ENCODE measurements around the gene ZNF277. TPM values are rescaled to one million over a fixed set of nuclear protein-coding genes. Genes with fewer than 3 reads are reported as not detected.

Gene ZNF277
- total and polyA plus RNA-seq, 2 experiments from 2014 or later, result 10.0 to 34.6 TPM

GRCh38 chr7:112338786-112339185, 132.3 kb downstream of the ZNF277 start:
- Histone ChIP-seq H3K27me3 (no peaks in the 10 kb centered on the region), H4K20me1 (ENCODE audit: insufficient read depth, poor library complexity, severe bottlenecking) (no peaks in the 10 kb centered on the region), H3K9me2 (replicated peaks; ENCODE audit: insufficient read depth) (no peaks in the 10 kb centered on the region), H2AFZ (no peak overlapping the region), H3K27ac (no peak overlapping the region), H3K36me3 (replicated peaks; ENCODE audit: insufficient read depth, low read depth) (peaks cover 4% of the 10 kb centered on the region), H3K9me3 (ENCODE audit: low read depth) (no peaks in the 10 kb centered on the region), H3K4me3 (no peak overlapping the region), H3K79me2 (no peaks in the 10 kb centered on the region), H3K4me1 (ENCODE audit: insufficient read depth) (no peaks in the 10 kb centered on the region), H3K4me2 (no peak overlapping the region)
- WGBS (ENCODE audit: low lambda C conversion rate, missing lambda C conversion rate), result 79% methylated on average over 4 of the region's 4 CpGs
- no peak for DNase-seq (ENCODE audit: low spot score)
- no peak for TF ChIP-seq EZH2 (IDR thresholded peaks at IDR 0.05; ENCODE audit: borderline replicate concordance)
- TF ChIP-seq EZH2phosphoT487 (IDR thresholded peaks at IDR 0.05; ENCODE audit: low read depth, severe bottlenecking, unreplicated experiment), result no peak
- TF ChIP-seq CTCF (IDR thresholded peaks at IDR 0.05; ENCODE audit: poor library complexity), result no peak

- Histone ChIP-seq H3K9me2 (replicated peaks; ENCODE audit: insufficient read depth) (no peaks in the 10 kb centered on the region), H3K79me2 (no peaks in the 10 kb centered on the region), H2AFZ (no peak overlapping the region), H3K4me3 (no peak overlapping the region), H4K20me1 (ENCODE audit: insufficient read depth, poor library complexity, severe bottlenecking) (no peaks in the 10 kb centered on the region), H3K27ac (no peak overlapping the region), H3K4me1 (ENCODE audit: insufficient read depth) (no peaks in the 10 kb centered on the region), H3K27me3 (no peaks in the 10 kb centered on the region), H3K36me3 (replicated peaks; ENCODE audit: insufficient read depth, low read depth) (peaks cover 4% of the 10 kb centered on the region), H3K4me2 (no peak overlapping the region), H3K9me3 (ENCODE audit: low read depth) (no peaks in the 10 kb centered on the region)
- no peak for DNase-seq (ENCODE audit: low spot score)
- 98% methylated on average over 2 of the region's 2 CpGs for WGBS (ENCODE audit: low lambda C conversion rate, missing lambda C conversion rate)
- TF ChIP-seq EZH2 (IDR thresholded peaks at IDR 0.05; ENCODE audit: borderline replicate concordance) (no peak), CTCF (IDR thresholded peaks at IDR 0.05; ENCODE audit: poor library complexity) (no peak), EZH2phosphoT487 (IDR thresholded peaks at IDR 0.05; ENCODE audit: low read depth, severe bottlenecking, unreplicated experiment) (no peak)
These were observed 135.0 kb downstream of the ZNF277 start for GRCh38 chr7:112341464-112341863.

GRCh38 chr7:112346381-112347060, 140.0 kb downstream of the ZNF277 start:
- no peaks in the 10 kb centered on the region for H3K9me3 ChIP-seq (ENCODE audit: low read depth)
- TF ChIP-seq EZH2 (IDR thresholded peaks at IDR 0.05; ENCODE audit: borderline replicate concordance), result no peak
- TF ChIP-seq EZH2phosphoT487 (IDR thresholded peaks at IDR 0.05; ENCODE audit: low read depth, severe bottlenecking, unreplicated experiment), result no peak
- TF ChIP-seq CTCF (IDR thresholded peaks at IDR 0.05; ENCODE audit: poor library complexity), result no peak
- no peak overlapping the region for H3K27ac ChIP-seq
- no peaks in the 10 kb centered on the region for H3K9me2 ChIP-seq (replicated peaks; ENCODE audit: insufficient read depth)
- H3K4me1 ChIP-seq (ENCODE audit: insufficient read depth), result no peaks in the 10 kb centered on the region
- H2AFZ ChIP-seq, result no peak overlapping the region
- 92% methylated on average over 4 of the region's 4 CpGs for WGBS (ENCODE audit: low lambda C conversion rate, missing lambda C conversion rate)
- no peaks in the 10 kb centered on the region for H3K27me3 ChIP-seq
- H3K36me3 ChIP-seq (replicated peaks; ENCODE audit: insufficient read depth, low read depth), result peaks cover 2% of the 10 kb centered on the region
- no peaks in the 10 kb centered on the region for H3K79me2 ChIP-seq
- no peak for DNase-seq (ENCODE audit: low spot score)
- H3K4me2 ChIP-seq, result no peak overlapping the region
- no peak overlapping the region for H3K4me3 ChIP-seq
- no peaks in the 10 kb centered on the region for H4K20me1 ChIP-seq (ENCODE audit: insufficient read depth, poor library complexity, severe bottlenecking)

All from hepatocyte (in vitro differentiated cells).